Measurements from ENCODE around the gene CCDC51. TPM values are rescaled to one million over a fixed set of nuclear protein-coding genes. Genes with fewer than 3 reads are reported as not detected.
A peak's percentile ranks its signal among the peaks of the same experiment; 100 is the strongest.

Gene CCDC51
- total and polyA plus RNA-seq, 2 of the 13 experiments (the other 11 are each of a cell fraction or from before 2014, with no cell fraction given) = 18.1 to 29.4 TPM

DNA sequence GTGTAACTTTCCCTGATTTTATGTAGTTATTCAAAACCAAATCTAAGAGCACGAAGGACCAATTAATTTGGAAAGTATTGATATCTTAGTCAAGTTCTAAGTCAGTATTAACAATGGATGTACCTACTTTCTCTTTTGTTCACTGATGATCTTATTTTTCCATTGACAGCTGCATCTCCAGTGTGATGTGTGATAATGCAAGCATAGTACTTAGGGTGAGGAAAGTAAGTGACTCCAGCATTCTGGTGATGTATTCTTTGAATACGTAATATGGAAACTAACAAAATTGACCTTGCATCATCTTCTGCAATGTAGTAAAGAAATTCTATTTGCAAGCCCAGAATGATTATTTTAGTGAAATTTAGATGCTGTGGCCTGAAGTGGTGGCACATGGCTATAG lies 45.5 kb downstream of the CCDC51 start (continued):
- TF ChIP-seq, protein P1, sequence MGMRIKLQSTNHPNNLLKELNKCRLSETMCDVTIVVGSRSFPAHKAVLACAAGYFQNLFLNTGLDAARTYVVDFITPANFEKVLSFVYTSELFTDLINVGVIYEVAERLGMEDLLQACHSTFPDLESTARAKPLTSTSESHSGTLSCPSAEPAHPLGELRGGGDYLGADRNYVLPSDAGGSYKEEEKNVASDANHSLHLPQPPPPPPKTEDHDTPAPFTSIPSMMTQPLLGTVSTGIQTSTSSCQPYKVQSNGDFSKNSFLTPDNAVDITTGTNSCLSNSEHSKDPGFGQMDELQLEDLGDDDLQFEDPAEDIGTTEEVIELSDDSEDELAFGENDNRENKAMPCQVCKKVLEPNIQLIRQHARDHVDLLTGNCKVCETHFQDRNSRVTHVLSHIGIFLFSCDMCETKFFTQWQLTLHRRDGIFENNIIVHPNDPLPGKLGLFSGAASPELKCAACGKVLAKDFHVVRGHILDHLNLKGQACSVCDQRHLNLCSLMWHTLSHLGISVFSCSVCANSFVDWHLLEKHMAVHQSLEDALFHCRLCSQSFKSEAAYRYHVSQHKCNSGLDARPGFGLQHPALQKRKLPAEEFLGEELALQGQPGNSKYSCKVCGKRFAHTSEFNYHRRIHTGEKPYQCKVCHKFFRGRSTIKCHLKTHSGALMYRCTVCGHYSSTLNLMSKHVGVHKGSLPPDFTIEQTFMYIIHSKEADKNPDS (CRISPR knock-in tag; IDR thresholded peaks at IDR 0.05) = no peak
- TF ChIP-seq MYC (CRISPR knock-in tag; IDR thresholded peaks at IDR 0.05; ENCODE audit: borderline replicate concordance) (no peak), DPF2 (CRISPR knock-in tag; IDR thresholded peaks at IDR 0.05; ENCODE audit: borderline replicate concordance, low read depth) (no peak), ZNF30 (CRISPR knock-in tag; IDR thresholded peaks at IDR 0.05) (no peak), ZNF329 (CRISPR knock-in tag; IDR thresholded peaks at IDR 0.05; ENCODE audit: low read depth) (no peak), ZNF484 (CRISPR knock-in tag; IDR thresholded peaks at IDR 0.05; ENCODE audit: borderline replicate concordance, low read depth) (no peak)
- TF ChIP-seq, protein P2, sequence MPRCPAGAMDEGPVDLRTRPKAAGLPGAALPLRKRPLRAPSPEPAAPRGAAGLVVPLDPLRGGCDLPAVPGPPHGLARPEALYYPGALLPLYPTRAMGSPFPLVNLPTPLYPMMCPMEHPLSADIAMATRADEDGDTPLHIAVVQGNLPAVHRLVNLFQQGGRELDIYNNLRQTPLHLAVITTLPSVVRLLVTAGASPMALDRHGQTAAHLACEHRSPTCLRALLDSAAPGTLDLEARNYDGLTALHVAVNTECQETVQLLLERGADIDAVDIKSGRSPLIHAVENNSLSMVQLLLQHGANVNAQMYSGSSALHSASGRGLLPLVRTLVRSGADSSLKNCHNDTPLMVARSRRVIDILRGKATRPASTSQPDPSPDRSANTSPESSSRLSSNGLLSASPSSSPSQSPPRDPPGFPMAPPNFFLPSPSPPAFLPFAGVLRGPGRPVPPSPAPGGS (CRISPR knock-in tag; IDR thresholded peaks at IDR 0.05) = no peak

DNA sequence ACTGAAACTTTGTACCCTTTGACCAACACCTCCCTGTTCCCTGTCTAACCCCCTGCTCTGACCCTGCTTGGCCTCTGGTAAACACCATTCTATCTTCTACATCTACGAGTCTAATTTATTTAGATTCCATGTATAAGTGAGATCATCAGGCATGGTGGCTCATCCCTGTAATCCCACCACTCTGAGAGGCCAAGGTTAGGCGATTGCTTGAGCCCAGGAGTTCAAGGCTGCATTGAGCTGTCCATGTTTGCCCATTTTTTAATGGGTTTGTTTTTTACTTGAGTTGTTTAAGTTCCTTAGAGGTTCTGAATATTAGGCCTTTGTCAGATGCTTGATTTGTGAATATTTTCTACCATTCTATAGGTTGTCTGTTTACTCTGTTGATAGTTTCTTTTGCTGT lies 51.0 kb downstream of the CCDC51 start:
- Histone ChIP-seq H3K27me3 (ENCODE audit: control insufficient read depth in 1 of 2, insufficient read depth in 2 of 2, low read length in 2 of 2) (no peaks in the 10 kb centered on the region; a peak in 1 of 5 replicates), H3K4me3 (replicated peaks in 1 of 3; ENCODE audit: insufficient read depth in 1 of 3, low read depth in 2 of 3, low read length in 3 of 3) (no peak overlapping the region), H3K36me3 (replicated peaks in 1 of 2; ENCODE audit: control insufficient read depth in 1 of 2, insufficient read depth in 2 of 2, low read length in 2 of 2) (no peaks in the 10 kb centered on the region), H2AFZ (ENCODE audit: low read length) (no peak overlapping the region), H3K9me3 (ENCODE audit: low read length) (no peaks in the 10 kb centered on the region), H3K79me2 (ENCODE audit: insufficient read depth, low read length) (no peaks in the 10 kb centered on the region), H3K9ac (ENCODE audit: insufficient read depth, low read depth, low read length) (no peak overlapping the region), H3K27ac (ENCODE audit: extremely low read length, insufficient read depth, low read length) (no peak overlapping the region), H4K20me1 (ENCODE audit: insufficient read depth, low read length) (no peaks in the 10 kb centered on the region), H3K4me1 (ENCODE audit: insufficient read depth, low read length) (peaks cover 11% of the 10 kb centered on the region), H3K4me2 (ENCODE audit: low read depth, low read length) (no peak overlapping the region)
- DNase-seq (ENCODE audit: low spot score) (no peak), FAIRE-seq (peak; percentile 47), ATAC-seq (peak; percentile 55; the same call in 2 of the 3 replicates)
- 3% methylated on average over 2 of the region's 2 CpGs for WGBS (ENCODE audit: low lambda C conversion rate)
- in situ Hi-C loops (cut with HindIII; ENCODE audit: extremely low pct_ligation_motif_present, low pct_unique_long_range_greater_than_20kb) = no loop called here
- ChIA-PET POLR2A (interaction anchor here (0.6 to 1.3 kb wide), 2 partner anchors 15 to 51 kb away, joined by 3 to 4 read pairs; partner anchors contain the start of gene CCDC51), CTCF (ENCODE audit: low intra/inter-chr PET ratio, low total read pairs) (no interaction called here)
- intact Hi-C loops (cut with micrococcal nuclease; ENCODE audit: unreplicated experiment) = no loop called here
- no peak for TF ChIP-seq FOXP1 (IDR thresholded peaks at IDR 0.05)
- 0 out of 2 replicates have a peak, but pooled peaks have one; percentile 10 for TF ChIP-seq FOXP1 (CRISPR knock-in tag; IDR thresholded peaks at IDR 0.05)
- TF ChIP-seq ERF (CRISPR knock-in tag; IDR thresholded peaks at IDR 0.05) = no peak
- TF ChIP-seq HHEX (CRISPR knock-in tag; IDR thresholded peaks at IDR 0.05) = 0 out of 2 replicates have a peak, but pooled peaks have one; percentile 15
- no peak for TF ChIP-seq ZNF557 (CRISPR knock-in tag; IDR thresholded peaks at IDR 0.05)
- TF ChIP-seq RARA (CRISPR knock-in tag; IDR thresholded peaks at IDR 0.05) = peak; percentile 52; the same call in 1 of the 2 replicates
- 0 out of 2 replicates have a peak, but pooled peaks have one; percentile 29 for TF ChIP-seq NR2F2 (IDR thresholded peaks at IDR 0.05; ENCODE audit: borderline replicate concordance, low read depth)
- 0 out of 2 replicates have a peak, but pooled peaks have one; percentile 9 for TF ChIP-seq HNF4A (CRISPR knock-in tag; IDR thresholded peaks at IDR 0.05)
- no peak for TF ChIP-seq CENPX (CRISPR knock-in tag; IDR thresholded peaks at IDR 0.05)
- TF ChIP-seq, protein P3, sequence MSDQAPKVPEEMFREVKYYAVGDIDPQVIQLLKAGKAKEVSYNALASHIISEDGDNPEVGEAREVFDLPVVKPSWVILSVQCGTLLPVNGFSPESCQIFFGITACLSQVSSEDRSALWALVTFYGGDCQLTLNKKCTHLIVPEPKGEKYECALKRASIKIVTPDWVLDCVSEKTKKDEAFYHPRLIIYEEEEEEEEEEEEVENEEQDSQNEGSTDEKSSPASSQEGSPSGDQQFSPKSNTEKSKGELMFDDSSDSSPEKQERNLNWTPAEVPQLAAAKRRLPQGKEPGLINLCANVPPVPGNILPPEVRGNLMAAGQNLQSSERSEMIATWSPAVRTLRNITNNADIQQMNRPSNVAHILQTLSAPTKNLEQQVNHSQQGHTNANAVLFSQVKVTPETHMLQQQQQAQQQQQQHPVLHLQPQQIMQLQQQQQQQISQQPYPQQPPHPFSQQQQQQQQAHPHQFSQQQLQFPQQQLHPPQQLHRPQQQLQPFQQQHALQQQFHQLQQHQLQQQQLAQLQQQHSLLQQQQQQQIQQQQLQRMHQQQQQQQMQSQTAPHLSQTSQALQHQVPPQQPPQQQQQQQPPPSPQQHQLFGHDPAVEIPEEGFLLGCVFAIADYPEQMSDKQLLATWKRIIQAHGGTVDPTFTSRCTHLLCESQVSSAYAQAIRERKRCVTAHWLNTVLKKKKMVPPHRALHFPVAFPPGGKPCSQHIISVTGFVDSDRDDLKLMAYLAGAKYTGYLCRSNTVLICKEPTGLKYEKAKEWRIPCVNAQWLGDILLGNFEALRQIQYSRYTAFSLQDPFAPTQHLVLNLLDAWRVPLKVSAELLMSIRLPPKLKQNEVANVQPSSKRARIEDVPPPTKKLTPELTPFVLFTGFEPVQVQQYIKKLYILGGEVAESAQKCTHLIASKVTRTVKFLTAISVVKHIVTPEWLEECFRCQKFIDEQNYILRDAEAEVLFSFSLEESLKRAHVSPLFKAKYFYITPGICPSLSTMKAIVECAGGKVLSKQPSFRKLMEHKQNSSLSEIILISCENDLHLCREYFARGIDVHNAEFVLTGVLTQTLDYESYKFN (CRISPR knock-in tag; conservative IDR thresholded peaks at IDR 0.05) = 0 out of 2 replicates have a peak, but pooled peaks have one; percentile 18
- peak; percentile 73 for TF ChIP-seq BCL6 (CRISPR knock-in tag; IDR thresholded peaks at IDR 0.05)
- BruUV-seq (replicated peaks) = no TSS peak

Data from HepG2 (cell line).